Measurements from ENCODE around the gene CD180. TPM values are rescaled to one million over a fixed set of nuclear protein-coding genes. Genes with fewer than 3 reads are reported as not detected.

The CD180 gene
- total and polyA plus RNA-seq, 2 donors (not counting 3 experiments of a cell fraction or from before 2014, with no cell fraction given): not detected

GRCh38 chr5:67156976-67157583, 39.5 kb downstream of the CD180 start:
- Histone ChIP-seq H3K27ac (ENCODE audit: insufficient read depth, low read depth, low read length) (no peak overlapping the region), H3K9me3 (replicated peaks; ENCODE audit: control insufficient read depth, insufficient read depth, low read length) (no peaks in the 10 kb centered on the region), H3K9ac (replicated peaks; ENCODE audit: extremely low read depth, insufficient read depth, low read length) (no peak overlapping the region), H3K4me2 (ENCODE audit: insufficient read depth, low read length) (no peak overlapping the region), H3K4me1 (ENCODE audit: control insufficient read depth, extremely low read depth, insufficient read depth, low read length) (no peaks in the 10 kb centered on the region), H3K4me3 (replicated peaks in 1 of 3; ENCODE audit: insufficient read depth in 1 of 3, low read depth in 1 of 3, low read length in 3 of 3) (no peak overlapping the region), H2AFZ (ENCODE audit: low read depth, low read length) (no peak overlapping the region), H3K27me3 (ENCODE audit: control insufficient read depth in 2 of 2, insufficient read depth in 2 of 2, low read length in 2 of 2) (no peaks in the 10 kb centered on the region), H4K20me1 (replicated peaks; ENCODE audit: control insufficient read depth, extremely low read depth, insufficient read depth, low read length) (no peaks in the 10 kb centered on the region), H3K9me1 (replicated peaks; ENCODE audit: control insufficient read depth, extremely low read depth, insufficient read depth, low read length) (no peaks in the 10 kb centered on the region), H3K79me2 (ENCODE audit: control insufficient read depth, insufficient read depth, low read length) (no peaks in the 10 kb centered on the region), H3K36me3 (ENCODE audit: control insufficient read depth in 2 of 2, extremely low read depth in 1 of 2, insufficient read depth in 2 of 2, low read length in 2 of 2) (peaks cover 30 to 36% of the 10 kb centered on the region in 2 experiments)
- ChIA-PET POLR2A (no interaction called here), CTCF (interaction anchor here (1.0 to 1.9 kb wide), 11 partner anchors 9 to 1115 kb away, joined by 3 to 10 read pairs (median 3); no protein-coding TSS in a partner anchor)
- intact Hi-C loops (cut with micrococcal nuclease) (loop anchor here (1.0 to 10.0 kb wide), 3 partner anchors 52 to 1096 kb away; no protein-coding TSS in a partner anchor), dilution Hi-C loops (cut with MboI; ENCODE audit: extremely low pct_ligation_motif_present, low sequenced_read_pairs) (loop anchor here (25.0 kb wide), 1 partner anchor 1105 kb away; no protein-coding TSS in a partner anchor)
- FAIRE-seq (peak; percentile 59), DNase-seq (ENCODE audit: low read depth, low spot score) (peak; percentile 37)
- no peak for TF ChIP-seq MAX (IDR thresholded peaks at IDR 0.05; ENCODE audit: insufficient read depth, insufficient read length)
- TF ChIP-seq, protein P1, sequence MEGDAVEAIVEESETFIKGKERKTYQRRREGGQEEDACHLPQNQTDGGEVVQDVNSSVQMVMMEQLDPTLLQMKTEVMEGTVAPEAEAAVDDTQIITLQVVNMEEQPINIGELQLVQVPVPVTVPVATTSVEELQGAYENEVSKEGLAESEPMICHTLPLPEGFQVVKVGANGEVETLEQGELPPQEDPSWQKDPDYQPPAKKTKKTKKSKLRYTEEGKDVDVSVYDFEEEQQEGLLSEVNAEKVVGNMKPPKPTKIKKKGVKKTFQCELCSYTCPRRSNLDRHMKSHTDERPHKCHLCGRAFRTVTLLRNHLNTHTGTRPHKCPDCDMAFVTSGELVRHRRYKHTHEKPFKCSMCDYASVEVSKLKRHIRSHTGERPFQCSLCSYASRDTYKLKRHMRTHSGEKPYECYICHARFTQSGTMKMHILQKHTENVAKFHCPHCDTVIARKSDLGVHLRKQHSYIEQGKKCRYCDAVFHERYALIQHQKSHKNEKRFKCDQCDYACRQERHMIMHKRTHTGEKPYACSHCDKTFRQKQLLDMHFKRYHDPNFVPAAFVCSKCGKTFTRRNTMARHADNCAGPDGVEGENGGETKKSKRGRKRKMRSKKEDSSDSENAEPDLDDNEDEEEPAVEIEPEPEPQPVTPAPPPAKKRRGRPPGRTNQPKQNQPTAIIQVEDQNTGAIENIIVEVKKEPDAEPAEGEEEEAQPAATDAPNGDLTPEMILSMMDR (IDR thresholded peaks at IDR 0.05; ENCODE audit: extremely low read depth in 1 of 2, insufficient read depth in 1 of 2, low read depth in 1 of 2, low read length in 2 of 2): peak; percentile 65 to 71
- no TSS peak for BruUV-seq (replicated peaks)

DNA sequence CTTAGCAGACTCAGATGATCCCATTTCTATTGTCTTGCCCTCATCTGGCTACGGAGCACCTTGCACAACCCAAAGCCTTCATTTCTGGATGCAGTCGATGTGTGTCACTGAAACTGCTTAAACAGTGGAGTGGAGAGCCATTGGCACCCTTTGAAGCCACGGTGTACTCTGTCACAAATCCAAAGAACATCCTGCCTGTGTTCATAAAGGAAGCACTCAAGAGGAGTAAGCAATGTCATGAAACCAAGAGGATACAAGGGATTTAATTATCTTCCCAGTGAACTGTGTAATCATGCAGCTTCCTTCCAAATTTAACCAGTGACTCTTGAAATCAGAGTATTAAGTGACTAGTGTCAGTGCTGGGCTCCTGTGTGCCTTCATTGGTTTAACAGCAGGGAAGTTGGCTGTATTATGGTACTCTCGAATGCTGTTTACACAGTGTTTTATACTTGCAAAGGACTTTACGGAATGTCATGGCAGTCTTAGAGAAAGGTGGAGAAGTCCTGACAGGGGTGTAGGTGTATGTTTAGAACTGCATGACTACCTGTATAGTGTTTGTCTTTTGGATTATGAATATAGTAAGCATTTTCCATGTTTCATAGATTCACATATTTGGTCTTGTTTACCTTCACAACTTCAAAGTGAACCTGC, 41.9 kb downstream of the CD180 start:
- ChIA-PET CTCF (interaction anchor here (0.6 kb wide), 1 partner anchor 16 kb away, joined by 3 read pairs; no protein-coding TSS in a partner anchor), POLR2A (no interaction called here)
- no peaks in the 10 kb centered on the region for H3K4me1 ChIP-seq (ENCODE audit: control insufficient read depth, extremely low read depth, insufficient read depth, low read length)
- no peak overlapping the region for H3K9ac ChIP-seq (replicated peaks; ENCODE audit: extremely low read depth, insufficient read depth, low read length)
- no peaks in the 10 kb centered on the region for H3K27me3 ChIP-seq (ENCODE audit: control insufficient read depth in 2 of 2, insufficient read depth in 2 of 2, low read length in 2 of 2)
- no TSS peak for BruUV-seq (replicated peaks)
- H3K9me1 ChIP-seq (replicated peaks; ENCODE audit: control insufficient read depth, extremely low read depth, insufficient read depth, low read length): no peaks in the 10 kb centered on the region
- DNase-seq (ENCODE audit: low read depth, low spot score): no peak
- no peak overlapping the region for H3K27ac ChIP-seq (ENCODE audit: insufficient read depth, low read depth, low read length)
- no peak overlapping the region for H2AFZ ChIP-seq (ENCODE audit: low read depth, low read length)
- intact Hi-C loops (cut with micrococcal nuclease): loop anchor here (10.0 kb wide), 1 partner anchor 350 kb away; no protein-coding TSS in a partner anchor
- H3K79me2 ChIP-seq (ENCODE audit: control insufficient read depth, insufficient read depth, low read length): no peaks in the 10 kb centered on the region
- no peak overlapping the region for H3K4me3 ChIP-seq (replicated peaks in 1 of 3; ENCODE audit: insufficient read depth in 1 of 3, low read depth in 1 of 3, low read length in 3 of 3)
- no peaks in the 10 kb centered on the region for H4K20me1 ChIP-seq (replicated peaks; ENCODE audit: control insufficient read depth, extremely low read depth, insufficient read depth, low read length)
- no peak for FAIRE-seq
- H3K4me2 ChIP-seq (ENCODE audit: insufficient read depth, low read length): no peak overlapping the region
- no peaks in the 10 kb centered on the region for H3K9me3 ChIP-seq (replicated peaks; ENCODE audit: control insufficient read depth, insufficient read depth, low read length)
- H3K36me3 ChIP-seq (ENCODE audit: control insufficient read depth in 2 of 2, extremely low read depth in 1 of 2, insufficient read depth in 2 of 2, low read length in 2 of 2): peaks cover 31 to 39% of the 10 kb centered on the region in 2 experiments
- TF ChIP-seq EZH2 (IDR thresholded peaks at IDR 0.05; ENCODE audit: borderline replicate concordance, low read depth, low read length, severe bottlenecking) (no peak), GATA2 (IDR thresholded peaks at IDR 0.05; ENCODE audit: insufficient read depth, insufficient read length, low read depth, low read length) (no peak), POLR2AphosphoS5 (IDR thresholded peaks at IDR 0.05; ENCODE audit: insufficient read depth, low read depth, low read length) (no peak), JUN (IDR thresholded peaks at IDR 0.05; ENCODE audit: borderline replicate concordance, insufficient read depth, insufficient read length, low read depth) (no peak), FOS (IDR thresholded peaks at IDR 0.05; ENCODE audit: borderline replicate concordance, insufficient read depth, low read length) (no peak), POLR2A (IDR thresholded peaks at IDR 0.05; ENCODE audit: low read depth, low read length) (no peak), MYC (IDR thresholded peaks at IDR 0.05; ENCODE audit: low read depth, low read length) (no peak), MAX (IDR thresholded peaks at IDR 0.05; ENCODE audit: insufficient read depth, insufficient read length) (no peak)
- TF ChIP-seq, protein P1 (IDR thresholded peaks at IDR 0.05; ENCODE audit: extremely low read depth in 1 of 2, insufficient read depth in 1 of 2, low read depth in 1 of 2, low read length in 2 of 2): no peak
- dilution Hi-C loops (cut with MboI; ENCODE audit: extremely low pct_ligation_motif_present, low sequenced_read_pairs): loop anchor here (25.0 kb wide), 1 partner anchor 1108 kb away; no protein-coding TSS in a partner anchor
